ENCODE results near the gene HECTD2.
A peak's percentile ranks its signal among the peaks of the same experiment; 100 is the strongest.

HECTD2 gene

GRCh38 chr10:91467114-91467513 is 57.0 kb downstream of the HECTD2 start:
- peaks cover 4% of the 10 kb centered on the region; the same call in 1 of the 2 replicates for H3K9me3 ChIP-seq
- H3K36me3 ChIP-seq (replicated peaks), result no peaks in the 10 kb centered on the region
- no peak overlapping the region for H3K4me3 ChIP-seq
- no peaks in the 10 kb centered on the region for H3K4me1 ChIP-seq
- no peaks in the 10 kb centered on the region for H3K27me3 ChIP-seq (ENCODE audit: low read depth)
- DNase-seq (ENCODE audit: low spot score in 2 of 2), result no peak
- in situ Hi-C loops (cut with MboI; ENCODE audit: low sequenced_read_pairs), result no loop called here

GRCh38 chr10:91471602-91472001 is 61.5 kb downstream of the HECTD2 start:
- no peaks in the 10 kb centered on the region for H3K36me3 ChIP-seq (replicated peaks)
- in situ Hi-C loops (cut with MboI; ENCODE audit: low sequenced_read_pairs), result no loop called here
- no peaks in the 10 kb centered on the region for H3K4me1 ChIP-seq
- no peaks in the 10 kb centered on the region for H3K27me3 ChIP-seq (ENCODE audit: low read depth)
- H3K4me3 ChIP-seq, result no peak overlapping the region
- H3K9me3 ChIP-seq, result peaks cover 4% of the 10 kb centered on the region; the same call in 1 of the 2 replicates
- DNase-seq (ENCODE audit: low spot score in 2 of 2), result no peak

- Histone ChIP-seq H3K27me3 (ENCODE audit: low read depth) (no peaks in the 10 kb centered on the region), H3K9me3 (peaks cover 4% of the 10 kb centered on the region; the same call in 1 of the 2 replicates), H3K36me3 (replicated peaks) (no peaks in the 10 kb centered on the region), H3K4me1 (no peaks in the 10 kb centered on the region), H3K4me3 (no peak overlapping the region)
- no peak for DNase-seq (ENCODE audit: low spot score in 2 of 2)
- in situ Hi-C loops (cut with MboI; ENCODE audit: low sequenced_read_pairs), result no loop called here
Observed at GRCh38 chr10:91472911-91473310, 62.8 kb downstream of the HECTD2 start.

- Histone ChIP-seq H3K36me3 (replicated peaks) (no peaks in the 10 kb centered on the region), H3K27me3 (ENCODE audit: low read depth) (no peaks in the 10 kb centered on the region), H3K4me1 (no peaks in the 10 kb centered on the region), H3K9me3 (peaks cover 4% of the 10 kb centered on the region; the same call in 1 of the 2 replicates), H3K4me3 (no peak overlapping the region)
- no peak for DNase-seq (ENCODE audit: low spot score in 2 of 2)
- in situ Hi-C loops (cut with MboI; ENCODE audit: low sequenced_read_pairs), result no loop called here
Observed at GRCh38 chr10:91474009-91474408, 63.9 kb downstream of the HECTD2 start.

GRCh38 chr10:91477236-91477635 is 67.1 kb downstream of the HECTD2 start:
- in situ Hi-C loops (cut with MboI; ENCODE audit: low sequenced_read_pairs), result no loop called here
- no peak for DNase-seq (ENCODE audit: low spot score in 2 of 2)
- Histone ChIP-seq H3K4me3 (no peak overlapping the region), H3K4me1 (no peaks in the 10 kb centered on the region), H3K27me3 (ENCODE audit: low read depth) (no peaks in the 10 kb centered on the region), H3K36me3 (replicated peaks) (no peaks in the 10 kb centered on the region), H3K9me3 (no peaks in the 10 kb centered on the region)

GRCh38 chr10:91479583-91479982 is 69.4 kb downstream of the HECTD2 start:
- H3K4me1 ChIP-seq, result no peaks in the 10 kb centered on the region
- no peaks in the 10 kb centered on the region for H3K9me3 ChIP-seq
- no peak overlapping the region for H3K4me3 ChIP-seq
- H3K36me3 ChIP-seq (replicated peaks), result no peaks in the 10 kb centered on the region
- no peaks in the 10 kb centered on the region for H3K27me3 ChIP-seq (ENCODE audit: low read depth)
- in situ Hi-C loops (cut with MboI; ENCODE audit: low sequenced_read_pairs), result no loop called here
- no peak for DNase-seq (ENCODE audit: low spot score in 2 of 2)

- H3K36me3 ChIP-seq (replicated peaks), result no peaks in the 10 kb centered on the region
- no peaks in the 10 kb centered on the region for H3K4me1 ChIP-seq
- no peaks in the 10 kb centered on the region for H3K27me3 ChIP-seq (ENCODE audit: low read depth)
- no peak overlapping the region for H3K4me3 ChIP-seq
- no peaks in the 10 kb centered on the region for H3K9me3 ChIP-seq
- DNase-seq (ENCODE audit: low spot score in 2 of 2), result no peak
- in situ Hi-C loops (cut with MboI; ENCODE audit: low sequenced_read_pairs), result no loop called here
Observed at GRCh38 chr10:91487911-91488582, 77.9 kb downstream of the HECTD2 start.

GRCh38 chr10:91493313-91493712 is 83.2 kb downstream of the HECTD2 start:
- H3K4me3 ChIP-seq, result no peak overlapping the region
- H3K36me3 ChIP-seq (replicated peaks), result no peaks in the 10 kb centered on the region
- in situ Hi-C loops (cut with MboI; ENCODE audit: low sequenced_read_pairs), result no loop called here
- DNase-seq (ENCODE audit: low spot score in 2 of 2), result peak in 1 of 2 experiments; percentile 31
- no peaks in the 10 kb centered on the region for H3K4me1 ChIP-seq
- H3K9me3 ChIP-seq, result no peaks in the 10 kb centered on the region
- H3K27me3 ChIP-seq (ENCODE audit: low read depth), result no peaks in the 10 kb centered on the region

- no peak overlapping the region for H3K4me3 ChIP-seq
- H3K36me3 ChIP-seq (replicated peaks), result no peaks in the 10 kb centered on the region; the same call in 1 of the 2 replicates
- no peak for DNase-seq (ENCODE audit: low spot score in 2 of 2)
- no peaks in the 10 kb centered on the region for H3K27me3 ChIP-seq (ENCODE audit: low read depth)
- in situ Hi-C loops (cut with MboI; ENCODE audit: low sequenced_read_pairs), result no loop called here
- no peaks in the 10 kb centered on the region for H3K9me3 ChIP-seq
- H3K4me1 ChIP-seq, result no peaks in the 10 kb centered on the region
Observed at GRCh38 chr10:91495402-91495801, 85.3 kb downstream of the HECTD2 start.

- in situ Hi-C loops (cut with MboI; ENCODE audit: low sequenced_read_pairs), result no loop called here
- no peaks in the 10 kb centered on the region for H3K4me1 ChIP-seq
- no peaks in the 10 kb centered on the region for H3K27me3 ChIP-seq (ENCODE audit: low read depth)
- H3K9me3 ChIP-seq, result no peaks in the 10 kb centered on the region
- no peaks in the 10 kb centered on the region; the same call in 1 of the 2 replicates for H3K36me3 ChIP-seq (replicated peaks)
- no peak overlapping the region for H3K4me3 ChIP-seq
- DNase-seq (ENCODE audit: low spot score in 2 of 2), result no peak
Observed at GRCh38 chr10:91496016-91496415, 85.9 kb downstream of the HECTD2 start.

- H3K36me3 ChIP-seq (replicated peaks), result no peaks in the 10 kb centered on the region
- DNase-seq (ENCODE audit: low spot score in 2 of 2), result no peak
- H3K4me1 ChIP-seq, result no peaks in the 10 kb centered on the region
- H3K27me3 ChIP-seq (ENCODE audit: low read depth), result no peaks in the 10 kb centered on the region
- in situ Hi-C loops (cut with MboI; ENCODE audit: low sequenced_read_pairs), result no loop called here
- H3K9me3 ChIP-seq, result no peaks in the 10 kb centered on the region
- no peak overlapping the region for H3K4me3 ChIP-seq
Observed at GRCh38 chr10:91511549-91512330, 101.6 kb downstream of the HECTD2 start.

GRCh38 chr10:91512458-91512857 is 102.3 kb downstream of the HECTD2 start:
- DNase-seq (ENCODE audit: low spot score in 2 of 2), result no peak
- Histone ChIP-seq H3K36me3 (replicated peaks) (no peaks in the 10 kb centered on the region), H3K4me1 (no peaks in the 10 kb centered on the region), H3K9me3 (no peaks in the 10 kb centered on the region), H3K4me3 (no peak overlapping the region), H3K27me3 (ENCODE audit: low read depth) (no peaks in the 10 kb centered on the region)
- in situ Hi-C loops (cut with MboI; ENCODE audit: low sequenced_read_pairs), result no loop called here

- H3K4me3 ChIP-seq, result no peak overlapping the region
- no peaks in the 10 kb centered on the region for H3K27me3 ChIP-seq (ENCODE audit: low read depth)
- in situ Hi-C loops (cut with MboI; ENCODE audit: low sequenced_read_pairs), result no loop called here
- no peaks in the 10 kb centered on the region for H3K4me1 ChIP-seq
- no peaks in the 10 kb centered on the region for H3K36me3 ChIP-seq (replicated peaks)
- no peaks in the 10 kb centered on the region for H3K9me3 ChIP-seq
- no peak for DNase-seq (ENCODE audit: low spot score in 2 of 2)
Observed at GRCh38 chr10:91513598-91514424, 103.7 kb downstream of the HECTD2 start.

- DNase-seq (ENCODE audit: low spot score in 2 of 2), result no peak
- no peaks in the 10 kb centered on the region for H3K9me3 ChIP-seq
- H3K4me1 ChIP-seq, result no peaks in the 10 kb centered on the region
- H3K4me3 ChIP-seq, result no peak overlapping the region
- no peaks in the 10 kb centered on the region for H3K36me3 ChIP-seq (replicated peaks)
- H3K27me3 ChIP-seq (ENCODE audit: low read depth), result no peaks in the 10 kb centered on the region
- in situ Hi-C loops (cut with MboI; ENCODE audit: low sequenced_read_pairs), result no loop called here
Observed at GRCh38 chr10:91514787-91515186, 104.6 kb downstream of the HECTD2 start.
